Vagina (tissue), 2 donors: ENCODE results near the gene SNAP29. TPM values are rescaled to one million over a fixed set of nuclear protein-coding genes. Genes with fewer than 3 reads are reported as not detected.

Experiments used
- DNase-seq, 2 donors: peaks; one replicate each; pipeline ENCODE4 v3.0.0-alpha.2; 2017; ENCODE audit errors: extremely low spot score in 2 of 2
- H3K27ac ChIP-seq: fragments of 200-600 bp; sonication (generic); one replicate; pipeline ENCODE4 v1.5.1; 2019
- H3K27me3 ChIP-seq: fragments of 200-600 bp; sonication (generic); one replicate; pipeline ENCODE4 v1.5.1; 2019
- H3K36me3 ChIP-seq, 2 donors: fragments of 200-600 bp; sonication (generic); one replicate each; pipeline ENCODE4 v1.5.1; 2017 to 2019
- H3K4me1 ChIP-seq: fragments of 200-600 bp; sonication (generic); one replicate; pipeline ENCODE4 v1.5.1; 2019
- H3K4me3 ChIP-seq, 2 donors: fragments of 200-600 bp; sonication (generic); 1 replicate in 1 of 2; 2 replicates in 1 of 2; pipeline ENCODE4 v1.5.1; 2016 to 2019
- H3K9me3 ChIP-seq: fragments of 200-600 bp; sonication (generic); one replicate; pipeline ENCODE4 v1.5.1; 2019
- CTCF ChIP-seq, 3 experiments: fragments of 450-650 bp in 2 of 3; fragments of 200-600 bp in 1 of 3; sonication (generic) in 1 of 3; IDR thresholded peaks; one replicate each; pipeline ENCODE4 v1.5.1; 2017 to 2019; ENCODE audit warnings: antibody characterized with exemption in 3 of 3, mild to moderate bottlenecking in 2 of 3, moderate library complexity in 2 of 3
- POLR2A ChIP-seq, 2 donors: fragments of 450-650 bp; IDR thresholded peaks; one replicate each; pipeline ENCODE4 v1.6.1; 2017; ENCODE audit warnings: antibody characterized with exemption in 2 of 2, mild to moderate bottlenecking in 2 of 2, moderate library complexity in 2 of 2
- POLR2AphosphoS5 ChIP-seq, 2 donors: sonication (generic); formaldehyde crosslinking; IDR thresholded peaks; one replicate each; pipeline ENCODE4 v1.9.0; 2017; ENCODE audit warnings: antibody characterized with exemption in 2 of 2, mild to moderate bottlenecking in 2 of 2, low read depth in 1 of 2; ENCODE audit not compliant: insufficient read depth in 1 of 2
- intact Hi-C: fragments of 100-400 bp; cut with DNase I; formaldehyde crosslinking; loops from one replicate; pipeline ENCODE4 v1.15.1; 2023
- total RNA-seq: library from RNA; depleted of rRNA; stranded (reverse); fragments of >200 nt; gene quantifications from one replicate; pipeline ENCODE4 v1.2.3, GENCODE V29; 2016

The SNAP29 gene
- total RNA-seq, 1 donor from 2014 or later: 18.9 TPM

- Histone ChIP-seq H3K27ac (no peak overlapping the region), H3K36me3 (peaks cover 0 to 54% of the 10 kb centered on the region in 2 donors), H3K4me3 (no peak overlapping the region), H3K9me3 (no peaks in the 10 kb centered on the region), H3K27me3 (no peaks in the 10 kb centered on the region), H3K4me1 (no peaks in the 10 kb centered on the region)
- no peak for DNase-seq
- no peak for TF ChIP-seq CTCF (IDR thresholded peaks at IDR 0.05)
- no peak for TF ChIP-seq POLR2A (IDR thresholded peaks at IDR 0.05)
- intact Hi-C loops: no loop called here
Observed at GRCh38 chr22:20811971-20812660, 46.7 kb upstream of the SNAP29 start.

GRCh38 chr22:20813056-20813455, 45.8 kb upstream of the SNAP29 start:
- no peaks in the 10 kb centered on the region for H3K27me3 ChIP-seq
- no peak overlapping the region for H3K27ac ChIP-seq
- no peak for TF ChIP-seq POLR2A (IDR thresholded peaks at IDR 0.05)
- no peak for TF ChIP-seq POLR2AphosphoS5 (IDR thresholded peaks at IDR 0.05; ENCODE audit: insufficient read depth in 1 of 2, low read depth in 1 of 2)
- TF ChIP-seq CTCF (IDR thresholded peaks at IDR 0.05): no peak
- no peak for DNase-seq
- intact Hi-C loops: no loop called here
- H3K4me3 ChIP-seq: no peak overlapping the region
- H3K36me3 ChIP-seq: peaks cover 0 to 56% of the 10 kb centered on the region in 2 donors
- no peaks in the 10 kb centered on the region for H3K9me3 ChIP-seq
- no peaks in the 10 kb centered on the region for H3K4me1 ChIP-seq

GRCh38 chr22:20814221-20814808, 44.5 kb upstream of the SNAP29 start:
- Histone ChIP-seq H3K27ac (no peak overlapping the region), H3K4me1 (no peaks in the 10 kb centered on the region), H3K36me3 (peaks cover 0 to 67% of the 10 kb centered on the region in 2 donors), H3K27me3 (no peaks in the 10 kb centered on the region), H3K4me3 (no peak overlapping the region), H3K9me3 (no peaks in the 10 kb centered on the region)
- TF ChIP-seq POLR2AphosphoS5 (IDR thresholded peaks at IDR 0.05; ENCODE audit: insufficient read depth in 1 of 2, low read depth in 1 of 2) (no peak), CTCF (IDR thresholded peaks at IDR 0.05) (no peak), POLR2A (IDR thresholded peaks at IDR 0.05) (no peak)
- intact Hi-C loops: no loop called here
- DNase-seq: no peak

GRCh38 chr22:20815477-20816050, 43.2 kb upstream of the SNAP29 start:
- intact Hi-C loops: no loop called here
- Histone ChIP-seq H3K9me3 (no peaks in the 10 kb centered on the region), H3K27me3 (no peaks in the 10 kb centered on the region), H3K4me3 (no peak overlapping the region), H3K27ac (no peak overlapping the region), H3K4me1 (no peaks in the 10 kb centered on the region), H3K36me3 (peaks cover 0 to 66% of the 10 kb centered on the region in 2 donors)
- no peak for TF ChIP-seq CTCF (IDR thresholded peaks at IDR 0.05)
- no peak for TF ChIP-seq POLR2AphosphoS5 (IDR thresholded peaks at IDR 0.05; ENCODE audit: insufficient read depth in 1 of 2, low read depth in 1 of 2)
- no peak for TF ChIP-seq POLR2A (IDR thresholded peaks at IDR 0.05)
- DNase-seq: no peak

- intact Hi-C loops: no loop called here
- Histone ChIP-seq H3K4me3 (no peak overlapping the region), H3K27me3 (no peaks in the 10 kb centered on the region), H3K36me3 (peaks cover 0 to 58% of the 10 kb centered on the region in 2 donors), H3K4me1 (no peaks in the 10 kb centered on the region), H3K9me3 (no peaks in the 10 kb centered on the region), H3K27ac (no peak overlapping the region)
- TF ChIP-seq CTCF (IDR thresholded peaks at IDR 0.05) (no peak), POLR2A (IDR thresholded peaks at IDR 0.05) (no peak), POLR2AphosphoS5 (IDR thresholded peaks at IDR 0.05; ENCODE audit: insufficient read depth in 1 of 2, low read depth in 1 of 2) (no peak)
- DNase-seq: no peak
Observed at GRCh38 chr22:20816559-20816958, 42.2 kb upstream of the SNAP29 start.
